Nephron (organoid): ENCODE results near the gene PHOX2A.
A peak's percentile ranks its signal among the peaks of the same experiment; 100 is the strongest.
"Not testable (repeated sequence)": the region's sequence is repeated elsewhere in the genome, so short reads cannot be mapped to it uniquely, and the experiment has no call there.

Source experiments
- H3K27ac Mint-ChIP-seq, 3 experiments: 2 replicates each; pipeline ENCODE4 v1.8.0; 2020; ENCODE audit warnings: mixed read lengths in 3 of 3, mild to moderate bottlenecking in 2 of 3, moderate library complexity in 1 of 3
- H3K27me3 Mint-ChIP-seq: 2 replicates; pipeline ENCODE4 v1.8.0; 2021; ENCODE audit warnings: low read depth, mild to moderate bottlenecking, moderate library complexity, mixed read lengths
- H3K36me3 Mint-ChIP-seq: 2 replicates; pipeline ENCODE4 v1.8.0; 2020; ENCODE audit warnings: low read depth, mixed read lengths
- H3K4me1 Mint-ChIP-seq: 2 replicates; pipeline ENCODE4 v1.8.0; 2020; ENCODE audit warnings: mixed read lengths
- H3K4me3 Mint-ChIP-seq, 3 experiments: 2 replicates each; pipeline ENCODE4 v1.8.0; 2020; ENCODE audit warnings: mild to moderate bottlenecking in 3 of 3, mixed read lengths in 3 of 3, moderate library complexity in 2 of 3
- H3K9me3 Mint-ChIP-seq: 2 replicates; pipeline ENCODE4 v1.8.0; 2020; ENCODE audit warnings: mixed read lengths
- CTCF ChIP-seq, 3 experiments: fragments of 200-600 bp; sonication (generic); IDR thresholded peaks; one replicate each; pipeline ENCODE4 v1.5.0; 2021; ENCODE audit warnings: antibody characterized with exemption in 3 of 3; ENCODE audit not compliant: unreplicated experiment in 3 of 3

PHOX2A gene

GRCh38 chr11:72202571-72202970 lies 41.4 kb downstream of the PHOX2A start:
- Mint-ChIP-seq H3K4me1 (peaks cover 4% of the 10 kb centered on the region), H3K9me3 (no peaks in the 10 kb centered on the region), H3K27ac (no peak overlapping the region), H3K36me3 (no peaks in the 10 kb centered on the region), H3K27me3 (peaks cover 4% of the 10 kb centered on the region), H3K4me3 (no peak overlapping the region)
- TF ChIP-seq CTCF (IDR thresholded peaks at IDR 0.05; ENCODE audit: unreplicated experiment in 3 of 3): no peak

- not testable (repeated sequence) for H3K36me3 Mint-ChIP-seq, H3K9me3 Mint-ChIP-seq, H3K4me1 Mint-ChIP-seq, H3K27me3 Mint-ChIP-seq, H3K4me3 Mint-ChIP-seq, H3K27ac Mint-ChIP-seq
These were observed 42.5 kb downstream of the PHOX2A start for GRCh38 chr11:72201445-72201844.

GRCh38 chr11:72195518-72196270 lies 48.3 kb downstream of the PHOX2A start:
- Mint-ChIP-seq H3K27me3 (no peaks in the 10 kb centered on the region), H3K4me1 (peaks cover 15% of the 10 kb centered on the region), H3K27ac (peak overlapping the region in 1 of 3 experiments; percentile 20), H3K36me3 (no peaks in the 10 kb centered on the region), H3K4me3 (no peak overlapping the region), H3K9me3 (no peaks in the 10 kb centered on the region)
- no peak for TF ChIP-seq CTCF (IDR thresholded peaks at IDR 0.05; ENCODE audit: unreplicated experiment in 3 of 3)

GRCh38 chr11:72191961-72192381 lies 52.0 kb downstream of the PHOX2A start, which contains the start of gene FOLR1:
Gene FOLR1 (plus strand): TSS chr11:72192140. CDS start chr11:72192174, 34 bp downstream.
- no peaks in the 10 kb centered on the region for H3K9me3 Mint-ChIP-seq
- H3K36me3 Mint-ChIP-seq: no peaks in the 10 kb centered on the region
- H3K27me3 Mint-ChIP-seq: peaks cover 3% of the 10 kb centered on the region
- TF ChIP-seq CTCF (IDR thresholded peaks at IDR 0.05; ENCODE audit: unreplicated experiment in 3 of 3): no peak
- peak within 1 kb of the TSS; percentile 63 to 78 (median 71) for H3K27ac Mint-ChIP-seq
- H3K4me1 Mint-ChIP-seq: peaks cover 36% of the 10 kb centered on the region
- peak within 1 kb of the TSS in 2 of 3 experiments; percentile 18 to 36 for H3K4me3 Mint-ChIP-seq

- H3K27ac Mint-ChIP-seq: peak overlapping the region; percentile 44 to 78 (median 57)
- no peak overlapping the region for H3K4me3 Mint-ChIP-seq
- H3K27me3 Mint-ChIP-seq: peaks cover 3% of the 10 kb centered on the region
- H3K9me3 Mint-ChIP-seq: no peaks in the 10 kb centered on the region
- peaks cover 36% of the 10 kb centered on the region for H3K4me1 Mint-ChIP-seq
- H3K36me3 Mint-ChIP-seq: no peaks in the 10 kb centered on the region
- TF ChIP-seq CTCF (IDR thresholded peaks at IDR 0.05; ENCODE audit: unreplicated experiment in 3 of 3): no peak
These were observed 53.3 kb downstream of the PHOX2A start for GRCh38 chr11:72190631-72191071.

GRCh38 chr11:72189455-72190250 lies 54.3 kb downstream of the PHOX2A start:
- Mint-ChIP-seq H3K27me3 (peaks cover 3% of the 10 kb centered on the region), H3K4me1 (peaks cover 36% of the 10 kb centered on the region), H3K27ac (peak overlapping the region; percentile 54 to 78 (median 57)), H3K4me3 (no peak overlapping the region), H3K9me3 (no peaks in the 10 kb centered on the region), H3K36me3 (no peaks in the 10 kb centered on the region)
- no peak for TF ChIP-seq CTCF (IDR thresholded peaks at IDR 0.05; ENCODE audit: unreplicated experiment in 3 of 3)
